ENCODE results near the gene ECI1.
"Not testable (repeated sequence)": the region's sequence is repeated elsewhere in the genome, so short reads cannot be mapped to it uniquely, and the experiment has no call there.

ECI1 gene

GRCh38 chr16:2278956-2279800, 27.8 kb upstream of the ECI1 start:
- no peak for DNase-seq

GRCh38 chr16:2278272-2278608, 26.9 kb upstream of the ECI1 start:
- no peak for DNase-seq

- no peak for DNase-seq
Measured at GRCh38 chr16:2277466-2278271, 26.3 kb upstream of the ECI1 start.

- DNase-seq: no peak
Measured at GRCh38 chr16:2276368-2277195, 25.2 kb upstream of the ECI1 start.

- DNase-seq: no peak
Measured at GRCh38 chr16:2275476-2276367, 24.3 kb upstream of the ECI1 start.

GRCh38 chr16:2273931-2274330, 22.5 kb upstream of the ECI1 start:
- no peak for DNase-seq

GRCh38 chr16:2273484-2273883, 22.1 kb upstream of the ECI1 start:
- DNase-seq: no peak

GRCh38 chr16:2271848-2272461, 20.6 kb upstream of the ECI1 start:
- DNase-seq: no peak

- no peak for DNase-seq
Measured at GRCh38 chr16:2270588-2271470, 19.4 kb upstream of the ECI1 start.

- DNase-seq: no peak
Measured at GRCh38 chr16:2270070-2270462, 18.7 kb upstream of the ECI1 start.

- peak; percentile 64 for DNase-seq
Measured at GRCh38 chr16:2267913-2268666, 16.7 kb upstream of the ECI1 start, which contains the start of gene RNPS1. Gene RNPS1, minus strand, starts transcription at chr16:2268126. Its CDS starts 3,483 bp downstream, at chr16:2264643.

GRCh38 chr16:2267505-2267912, 16.1 kb upstream of the ECI1 start:
- not testable (repeated sequence) for DNase-seq

- DNase-seq: not testable (repeated sequence)
Measured at GRCh38 chr16:2266887-2267286, 15.5 kb upstream of the ECI1 start.

- not testable (repeated sequence) for DNase-seq
Measured at GRCh38 chr16:2263026-2263425, 11.6 kb upstream of the ECI1 start.

GRCh38 chr16:2260250-2260649, 8.9 kb upstream of the ECI1 start:
- no peak for DNase-seq

GRCh38 chr16:2258530-2258929, 7.1 kb upstream of the ECI1 start:
- not testable (repeated sequence) for DNase-seq

GRCh38 chr16:2257726-2258125, 6.3 kb upstream of the ECI1 start:
- DNase-seq: no peak

- DNase-seq: no peak
Measured at GRCh38 chr16:2256531-2257140, 5.2 kb upstream of the ECI1 start.

GRCh38 chr16:2253293-2253692, 1.9 kb upstream of the ECI1 start:
- DNase-seq: no peak
